HG03432 (cell line): Measurements from ENCODE around the gene ME1.
A peak's percentile ranks its signal among the peaks of the same experiment; 100 is the strongest.
"Not testable (repeated sequence)": the region's sequence is repeated elsewhere in the genome, so short reads cannot be mapped to it uniquely, and the experiment has no call there.

Experiments used
- ATAC-seq: cut with Tn5 transposase; IDR thresholded peaks from one replicate; pipeline ENCODE4 v1.9.1; 2021; ENCODE audit warnings: mild to moderate bottlenecking, moderate library complexity; ENCODE audit not compliant: unreplicated experiment

ME1 gene

DNA sequence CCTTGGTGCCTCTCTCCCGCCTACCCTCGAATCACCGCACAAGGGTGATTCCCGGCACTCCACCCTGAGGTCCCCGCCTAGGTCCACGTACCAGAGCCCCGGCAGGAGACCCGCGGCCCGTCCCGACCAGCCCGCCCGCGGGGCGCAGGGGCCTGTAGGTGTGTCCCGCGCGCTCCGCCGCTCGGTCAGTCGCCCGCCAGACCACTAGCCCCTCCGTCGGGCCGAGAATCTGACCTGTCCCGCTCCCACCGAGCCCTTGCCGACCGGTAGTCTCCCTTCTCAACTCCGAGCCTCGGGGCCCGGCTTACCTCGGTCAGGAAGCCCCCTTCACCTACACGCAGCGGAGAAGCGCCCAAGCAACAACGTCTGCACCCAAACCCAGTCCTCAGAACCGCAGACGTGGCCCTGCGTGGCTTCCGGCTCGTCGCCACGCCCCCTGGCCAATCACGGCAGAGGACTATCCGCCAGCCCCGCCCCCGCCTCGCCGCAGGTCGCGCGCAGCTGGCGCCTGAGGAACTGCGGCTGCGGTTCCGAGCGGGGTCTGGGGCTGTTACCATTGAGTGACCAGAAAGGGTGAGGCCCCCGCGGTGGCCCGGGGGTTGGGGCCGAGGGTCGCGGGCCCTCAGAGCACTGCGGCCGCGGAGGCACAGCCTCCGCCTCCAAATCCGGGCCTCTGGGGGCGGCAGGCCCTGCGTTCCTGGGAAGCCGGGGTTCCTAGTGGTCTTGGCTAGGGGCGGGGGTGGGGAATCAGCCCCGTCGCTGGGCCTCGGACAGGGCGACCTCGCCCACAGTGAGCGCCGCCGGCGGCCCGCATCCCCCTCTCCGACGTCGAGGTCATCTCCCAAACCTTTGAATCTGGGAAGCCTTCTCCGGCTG is 237.7 kb downstream of the ME1 start, which contains the start of the genes PGM3 and RWDD2A:
PGM3 (minus strand) TSS at position 395 of the 876 bp plus-strand sequence. CDS start 2,253 bp downstream, outside the sequence.
RWDD2A (plus strand) TSS at position 487 of the 876 bp plus-strand sequence. CDS start 1,095 bp downstream, outside the sequence.
- ATAC-seq, result peak; percentile 98

DNA sequence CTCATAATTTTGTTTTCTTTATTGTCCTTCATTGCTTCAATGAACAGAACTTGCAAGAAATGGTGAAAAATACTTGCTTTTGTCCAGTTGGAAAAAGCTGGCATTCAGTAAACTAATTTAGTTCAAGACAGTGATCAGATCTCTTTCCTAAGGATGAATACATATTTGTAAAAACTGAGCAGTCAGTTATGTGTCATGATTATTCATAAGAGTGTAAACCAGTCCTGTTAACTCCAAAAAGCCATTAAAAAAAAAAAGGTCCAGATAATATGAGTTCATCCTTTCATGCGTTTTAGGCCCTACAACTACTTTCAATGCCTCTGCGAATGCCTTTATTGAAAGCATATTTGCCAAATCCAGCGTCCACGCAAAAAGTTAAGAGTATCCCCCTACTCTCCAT is 238.4 kb downstream of the ME1 start:
- no peak for ATAC-seq

DNA sequence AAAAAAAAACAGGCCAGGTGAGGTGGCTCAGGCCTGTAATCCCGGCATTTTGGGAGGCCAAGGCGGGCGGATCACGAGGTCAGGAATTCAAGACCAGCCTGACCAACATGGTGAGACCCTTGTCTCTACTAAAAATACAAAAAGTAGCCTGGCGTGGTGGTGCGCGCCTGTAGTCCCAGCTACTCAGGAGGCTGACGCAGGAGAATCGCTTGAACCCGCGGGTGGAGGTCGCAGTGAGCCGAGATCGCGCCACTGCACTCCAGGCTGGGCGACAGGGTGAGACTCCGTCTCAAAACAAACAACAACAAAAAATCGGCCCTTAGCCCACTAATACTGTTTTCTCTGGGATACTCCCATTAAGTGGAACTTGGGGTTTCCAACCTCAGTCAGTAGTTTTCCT is 238.9 kb downstream of the ME1 start:
- ATAC-seq, result not testable (repeated sequence)

DNA sequence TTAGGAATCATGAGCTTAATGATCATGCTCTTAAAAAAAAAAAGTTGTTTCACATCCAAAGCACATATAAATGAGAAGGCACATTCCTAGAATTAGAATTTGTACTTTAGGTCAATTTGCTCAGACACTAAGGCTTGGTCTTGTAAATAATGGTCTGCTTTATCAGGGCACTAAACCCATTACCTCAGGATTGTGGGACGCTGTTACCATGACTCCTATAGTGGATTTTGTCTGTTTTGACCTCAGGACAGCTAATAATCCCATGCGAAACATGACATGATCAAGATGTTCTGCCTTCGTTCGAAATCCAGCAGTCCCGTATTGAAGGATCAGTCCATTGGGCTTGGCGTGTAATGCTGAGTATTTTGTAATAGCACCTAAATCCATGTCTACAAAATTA is 240.2 kb downstream of the ME1 start:
- ATAC-seq, result no peak

DNA sequence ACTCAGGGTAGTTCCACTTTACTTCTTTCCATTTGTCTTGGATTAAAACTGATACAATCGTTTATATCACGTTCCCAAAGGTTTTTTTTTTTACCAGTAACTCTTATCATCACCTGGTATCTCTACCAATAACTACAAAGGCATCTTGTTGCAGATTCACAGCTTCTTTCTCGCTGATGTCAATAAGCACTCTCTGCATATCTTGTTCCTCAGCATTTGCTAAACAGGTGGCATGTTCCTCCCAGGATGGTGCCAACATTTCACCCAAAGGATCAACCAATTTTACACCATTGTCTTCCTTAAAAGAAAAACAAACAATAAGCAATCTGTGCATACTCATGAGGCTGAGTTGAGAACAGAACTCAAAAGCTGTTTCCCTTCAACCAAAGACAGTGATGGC is 242.3 kb downstream of the ME1 start:
- no peak for ATAC-seq

DNA sequence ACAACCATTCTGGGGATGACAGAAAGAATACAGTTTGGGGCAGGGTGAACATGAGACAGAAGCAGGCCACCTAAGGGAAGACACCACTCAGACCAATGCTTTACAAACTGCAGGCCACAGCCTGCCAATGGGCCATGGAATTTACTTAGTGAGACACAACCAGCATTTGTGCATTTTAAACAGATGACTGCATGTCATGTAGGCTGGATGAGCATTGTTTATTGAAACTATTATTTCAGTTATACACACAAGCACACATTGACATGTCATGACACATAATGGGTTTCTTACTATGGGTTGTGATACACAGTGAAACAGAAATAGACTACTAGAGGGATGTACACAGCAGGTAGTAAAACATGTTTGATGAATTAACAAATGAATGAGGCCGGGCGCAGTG is 245.8 kb downstream of the ME1 start:
- ATAC-seq, result no peak

DNA sequence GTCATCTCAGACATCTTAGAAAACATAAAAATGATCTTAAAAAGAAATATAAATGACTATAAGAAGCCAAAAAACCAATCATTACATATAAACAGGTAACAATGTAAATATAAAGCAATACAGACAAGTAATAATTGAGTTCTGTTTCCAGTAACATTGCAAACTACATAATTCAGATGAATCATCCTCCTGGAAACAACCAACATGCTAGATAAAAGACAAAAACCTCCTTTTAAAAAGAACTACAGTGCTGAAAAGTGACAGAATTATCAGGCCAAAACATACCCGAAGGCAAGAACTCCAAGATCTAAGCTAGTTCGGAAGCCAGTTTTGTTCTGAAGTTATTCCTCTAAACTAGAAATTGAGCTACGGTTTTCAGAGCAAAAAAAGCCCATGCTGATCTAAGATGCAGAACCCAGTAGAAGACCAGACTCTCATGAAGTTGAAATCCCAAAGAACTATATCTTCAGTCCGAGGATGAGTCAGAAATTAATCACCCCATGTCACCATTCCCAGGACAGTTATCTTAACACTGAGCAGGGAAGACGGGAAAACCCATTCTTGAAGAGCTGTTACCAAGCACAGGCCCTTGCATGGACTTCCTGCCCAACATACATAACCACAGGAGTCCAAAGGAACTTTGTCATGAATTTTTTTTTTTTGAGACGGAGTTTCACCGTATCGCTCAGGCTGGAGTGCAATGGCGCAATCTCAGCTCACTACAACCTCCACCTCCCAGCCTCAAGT is 247.6 kb downstream of the ME1 start:
- no peak for ATAC-seq

DNA sequence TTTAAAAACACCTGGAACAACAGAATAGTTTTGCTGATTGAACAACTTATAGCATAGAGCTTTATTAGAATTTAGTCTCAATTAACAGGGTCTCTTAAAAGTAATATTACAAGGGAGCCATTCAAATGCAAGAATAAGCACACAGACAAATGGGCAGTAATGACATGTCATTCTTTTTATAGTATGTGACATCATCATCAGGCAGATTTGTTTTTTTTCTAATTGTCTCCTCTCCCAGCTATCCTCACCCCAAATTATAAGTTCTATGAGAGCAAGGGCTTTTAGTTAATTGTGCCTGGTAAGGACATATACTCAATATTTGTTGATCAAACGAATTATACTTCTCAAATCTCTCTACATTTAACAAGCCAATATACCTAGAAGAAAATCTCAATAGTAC is 248.7 kb downstream of the ME1 start:
- no peak for ATAC-seq

DNA sequence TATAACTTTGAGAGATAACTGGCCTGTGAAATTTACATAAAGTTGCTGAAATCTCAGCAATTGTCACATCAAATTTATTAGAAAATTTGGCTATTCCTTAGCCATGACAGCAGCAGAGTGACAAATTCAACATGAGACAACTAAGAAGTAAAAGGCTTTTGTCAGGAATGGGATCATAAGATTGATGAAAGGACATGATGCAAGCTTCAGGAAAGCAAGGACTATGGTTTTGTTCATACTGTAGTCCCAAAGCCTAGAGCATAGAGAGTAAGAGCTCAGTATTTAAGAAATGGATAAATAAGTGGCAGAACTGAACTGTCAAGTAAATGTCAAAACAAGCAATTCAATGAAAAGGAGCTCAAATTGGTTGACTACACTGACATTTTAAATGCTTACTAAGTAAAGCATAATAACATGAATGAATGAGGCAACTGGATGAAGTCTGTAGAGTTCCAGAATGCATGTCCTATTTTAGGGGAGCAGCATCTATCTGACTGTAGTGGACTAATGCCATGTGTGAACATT is 250.4 kb downstream of the ME1 start:
- no peak for ATAC-seq

DNA sequence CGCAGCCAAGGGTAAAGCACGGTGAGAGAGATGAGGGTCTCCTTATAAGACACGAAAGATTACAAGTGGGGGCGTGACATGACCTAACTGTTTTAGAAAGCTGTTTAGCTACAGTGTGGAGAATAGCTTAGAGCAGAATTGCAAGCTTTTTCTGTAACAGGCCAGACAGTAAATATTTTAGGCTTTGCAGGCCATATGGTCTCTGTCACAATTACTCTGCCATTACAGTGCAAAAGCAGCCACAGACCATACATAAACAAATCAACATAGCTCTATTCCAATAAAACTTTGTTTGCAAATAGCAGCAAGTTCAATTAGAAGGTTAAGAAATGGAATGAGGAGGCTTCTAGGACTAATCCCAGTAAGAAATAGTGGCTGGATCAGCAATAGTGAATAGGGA is 254.6 kb downstream of the ME1 start:
- ATAC-seq, result no peak

DNA sequence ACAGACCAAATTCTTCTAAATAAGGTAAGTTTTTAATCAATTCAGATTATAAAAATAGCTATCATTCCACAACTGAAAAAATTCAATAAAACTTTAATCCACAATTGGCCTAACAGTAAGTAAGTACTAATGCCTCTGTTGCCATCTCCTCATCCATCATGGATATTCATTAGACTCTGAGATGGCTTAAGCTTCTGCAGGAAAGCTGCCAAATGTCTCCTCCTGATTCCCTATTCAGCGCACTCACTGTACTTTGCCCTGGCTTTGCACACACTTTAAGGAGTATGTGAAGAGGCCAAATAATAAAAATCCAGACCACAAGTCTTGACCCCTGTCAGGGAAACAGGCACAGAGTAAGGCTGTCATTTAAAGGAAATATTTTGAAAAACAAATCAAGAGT is 261.3 kb downstream of the ME1 start:
- ATAC-seq, result no peak

DNA sequence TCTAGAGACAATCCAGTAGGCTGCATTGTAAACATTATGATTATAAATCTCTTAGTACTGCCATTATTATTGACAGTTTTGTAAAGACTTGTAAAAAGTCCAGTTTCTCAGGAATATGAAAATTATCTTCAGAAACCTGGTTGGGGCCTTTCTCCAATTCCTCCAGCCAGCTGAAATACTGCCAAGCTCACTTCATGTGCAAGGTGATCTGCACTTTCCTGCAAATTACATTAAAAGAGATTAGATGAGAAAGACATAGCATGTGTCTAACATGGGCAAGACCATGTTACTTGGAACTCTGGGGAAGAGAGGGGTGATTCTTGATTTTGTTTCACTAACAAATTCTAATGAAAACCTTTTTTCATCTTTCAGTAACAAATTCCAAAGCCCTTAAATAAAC is 261.7 kb downstream of the ME1 start:
- ATAC-seq, result no peak

DNA sequence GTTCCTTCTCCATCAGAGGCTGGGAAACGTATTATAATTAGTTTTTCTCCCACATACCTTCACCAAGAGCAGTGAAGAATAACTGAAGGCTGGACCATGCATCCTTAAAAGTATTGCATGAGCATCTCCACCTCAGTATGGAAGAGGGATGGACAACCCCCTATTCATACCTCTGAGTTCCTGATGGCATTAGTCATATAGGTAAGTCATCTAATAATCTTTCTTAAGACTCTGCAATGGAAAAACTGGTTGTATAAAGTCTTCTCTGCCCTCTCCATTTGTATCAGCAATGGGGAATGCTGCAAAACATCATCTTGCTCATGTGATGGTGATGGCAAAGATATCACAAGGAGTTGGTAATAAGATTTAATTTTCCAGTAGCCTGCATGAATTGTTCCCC is 262.3 kb downstream of the ME1 start:
- ATAC-seq, result no peak

DNA sequence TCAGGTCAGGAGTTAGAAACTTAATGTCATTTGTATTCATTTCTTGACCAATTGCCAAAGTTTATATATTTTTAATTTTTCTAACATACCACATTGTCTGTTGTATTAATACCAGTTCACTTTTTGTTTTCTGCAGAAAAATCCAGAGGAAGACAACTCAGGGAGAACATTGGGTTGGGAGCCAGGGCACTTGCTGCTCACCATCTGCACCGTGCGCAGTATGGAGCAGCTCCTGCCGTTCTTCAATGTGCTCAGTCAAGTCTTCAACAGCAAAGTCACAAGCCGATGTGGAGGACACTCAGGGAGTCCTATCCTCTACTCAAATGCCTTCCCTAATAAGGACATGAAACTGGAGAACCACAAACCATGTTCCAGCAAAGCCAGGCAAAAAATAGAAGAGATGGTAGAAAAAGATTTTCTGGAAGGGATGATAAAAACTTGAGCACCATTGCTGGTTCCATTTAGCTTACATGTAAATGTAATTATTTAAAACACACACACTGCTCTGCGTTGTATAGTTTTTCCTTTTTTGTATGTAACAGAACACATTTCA is 263.0 kb downstream of the ME1 start:
- no peak for ATAC-seq
